GM23248 (cell line): Measurements from ENCODE around the gene COX5A. TPM values are rescaled to one million over a fixed set of nuclear protein-coding genes. Genes with fewer than 3 reads are reported as not detected.
"Not testable (repeated sequence)": the region's sequence is repeated elsewhere in the genome, so short reads cannot be mapped to it uniquely, and the experiment has no call there.

ENCODE experiments used
- DNase-seq: peaks from one replicate; pipeline ENCODE4 v3.0.0-alpha.2; 2015
- H2AFZ ChIP-seq: fragments of 200-600 bp; sonication (generic); 2 replicates; pipeline ENCODE4 v1.6.1; 2016; ENCODE audit warnings: antibody characterized with exemption
- H3F3A ChIP-seq: fragments of 200-600 bp; sonication (generic); 2 replicates; pipeline ENCODE4 v1.6.1; 2016; ENCODE audit warnings: mild to moderate bottlenecking, antibody characterized with exemption, mixed run types; ENCODE audit not compliant: insufficient read depth
- H3K27ac ChIP-seq: fragments of 200-600 bp; sonication (generic); 2 replicates; pipeline ENCODE4 v1.5.1; 2016; ENCODE audit warnings: mild to moderate bottlenecking
- H3K27me3 ChIP-seq: fragments of 200-600 bp; sonication (generic); replicated peaks from 2 replicates; pipeline ENCODE4 v1.6.1; 2016; ENCODE audit warnings: mild to moderate bottlenecking; ENCODE audit not compliant: insufficient read depth
- H3K36me3 ChIP-seq: fragments of 200-600 bp; sonication (generic); 2 replicates; pipeline ENCODE4 v1.6.1; 2016; ENCODE audit warnings: low read depth, mild to moderate bottlenecking
- H3K4me1 ChIP-seq: fragments of 200-600 bp; sonication (generic); 2 replicates; pipeline ENCODE4 v1.6.1; 2016; ENCODE audit warnings: mild to moderate bottlenecking; ENCODE audit not compliant: insufficient read depth
- H3K4me2 ChIP-seq: fragments of 200-600 bp; sonication (generic); one replicate; pipeline ENCODE4 v1.6.1; 2016; ENCODE audit warnings: mild to moderate bottlenecking; ENCODE audit not compliant: unreplicated experiment
- H3K4me3 ChIP-seq: fragments of 200-600 bp; sonication (generic); 2 replicates; pipeline ENCODE4 v1.5.1; 2016; ENCODE audit warnings: mild to moderate bottlenecking
- H3K79me2 ChIP-seq: fragments of 200-600 bp; sonication (generic); 2 replicates; pipeline ENCODE4 v1.6.1; 2016; ENCODE audit warnings: mild to moderate bottlenecking; ENCODE audit not compliant: insufficient read depth
- H3K9ac ChIP-seq: fragments of 200-600 bp; sonication (generic); 2 replicates; pipeline ENCODE4 v1.6.1; 2016; ENCODE audit warnings: mild to moderate bottlenecking
- H3K9me2 ChIP-seq: fragments of 200-600 bp; sonication (generic); 2 replicates; pipeline ENCODE4 v1.6.1; 2016; ENCODE audit warnings: mixed run types, mild to moderate bottlenecking, moderate library complexity; ENCODE audit not compliant: insufficient read depth
- H3K9me3 ChIP-seq: fragments of 200-600 bp; sonication (generic); one replicate; pipeline ENCODE4 v1.6.1; 2017; ENCODE audit warnings: low read depth
- H4K20me1 ChIP-seq: fragments of 200-600 bp; sonication (generic); 2 replicates; pipeline ENCODE4 v1.6.0; 2016; ENCODE audit not compliant: insufficient read depth
- EZH2 ChIP-seq: fragments of 200-600 bp; sonication (generic); IDR thresholded peaks from 2 replicates; pipeline ENCODE4 v1.6.1; 2018; ENCODE audit warnings: antibody characterized with exemption, mild to moderate bottlenecking; ENCODE audit not compliant: insufficient read depth, poor library complexity, severe bottlenecking
- EZH2phosphoT487 ChIP-seq: fragments of 200-600 bp; sonication (generic); IDR thresholded peaks from 2 replicates; pipeline ENCODE4 v1.6.1; 2018; ENCODE audit warnings: antibody characterized with exemption, moderate library complexity, mild to moderate bottlenecking, low read depth; ENCODE audit not compliant: insufficient read depth
- WGBS, 2 experiments: methylation state at CpG; one replicate each; pipeline ENCODE4 v1.1.6; 2015 to 2017; ENCODE audit warnings: low lambda C conversion rate in 2 of 2, low coverage in 1 of 2; ENCODE audit errors: missing lambda C conversion rate in 2 of 2; 5-methylcytosine and 5-hydroxymethylcytosine counted together
- in situ Hi-C: fragments of 300-500 bp; cut with MboI; formaldehyde crosslinking; loops from 2 replicates; pipeline ENCODE4 v1.15.0; 2020
- polyA plus RNA-seq: library from polyadenylated mRNA; unstranded; fragments of >200 nt; fragmentation: Nextera tagmentation; extraction: Ambion mirVana; gene quantifications from 2 replicates; pipeline ENCODE4 v1.2.1, GENCODE V29; 2016
- total RNA-seq: library from RNA; depleted of rRNA; stranded (reverse); fragments of >200 nt; shearing (Covaris generic); gene quantifications from 2 replicates; pipeline ENCODE4 v1.2.3, GENCODE V29; 2014

The COX5A gene
- total and polyA plus RNA-seq, 2 experiments from 2014 or later = 48.2 to 321 TPM

GRCh38 chr15:74920456-74920855 lies 17.4 kb downstream of the COX5A start:
- no peaks in the 10 kb centered on the region for H3K9me2 ChIP-seq
- H3K36me3 ChIP-seq = peaks cover 43% of the 10 kb centered on the region; the same call in 1 of the 2 replicates
- H3K27me3 ChIP-seq = no peaks in the 10 kb centered on the region
- H3K27ac ChIP-seq = no peak overlapping the region
- WGBS, 2 experiments = 94 to 95% methylated on average over 8 of the region's 8 CpGs
- no peak overlapping the region for H3K4me3 ChIP-seq
- H3K4me1 ChIP-seq = no peaks in the 10 kb centered on the region
- H3K9ac ChIP-seq = no peak overlapping the region
- no peak overlapping the region for H3K4me2 ChIP-seq
- H3K9me3 ChIP-seq = no peaks in the 10 kb centered on the region
- H3F3A ChIP-seq = no peaks in the 10 kb centered on the region
- H2AFZ ChIP-seq = no peak overlapping the region
- DNase-seq = no peak
- no peaks in the 10 kb centered on the region for H4K20me1 ChIP-seq
- in situ Hi-C loops = no loop called here
- TF ChIP-seq EZH2phosphoT487 = no peak
- no peak for TF ChIP-seq EZH2
- H3K79me2 ChIP-seq = no peaks in the 10 kb centered on the region; the same call in 1 of the 2 replicates

- Histone ChIP-seq H3K9ac (no peak overlapping the region), H2AFZ (no peak overlapping the region), H3K9me3 (no peaks in the 10 kb centered on the region), H3K4me1 (no peaks in the 10 kb centered on the region), H3K4me2 (no peak overlapping the region), H3F3A (no peaks in the 10 kb centered on the region), H3K4me3 (no peak overlapping the region), H3K36me3 (peaks cover 46% of the 10 kb centered on the region; the same call in 1 of the 2 replicates), H3K27ac (no peak overlapping the region), H4K20me1 (no peaks in the 10 kb centered on the region), H3K9me2 (no peaks in the 10 kb centered on the region), H3K27me3 (no peaks in the 10 kb centered on the region), H3K79me2 (no peaks in the 10 kb centered on the region)
- in situ Hi-C loops = no loop called here
- TF ChIP-seq EZH2phosphoT487 (no peak), EZH2 (no peak)
- 79% methylated on average over 6 of the region's 6 CpGs for WGBS, 2 experiments
- no peak for DNase-seq
Observed at GRCh38 chr15:74917676-74918075, 20.2 kb downstream of the COX5A start.

DNA sequence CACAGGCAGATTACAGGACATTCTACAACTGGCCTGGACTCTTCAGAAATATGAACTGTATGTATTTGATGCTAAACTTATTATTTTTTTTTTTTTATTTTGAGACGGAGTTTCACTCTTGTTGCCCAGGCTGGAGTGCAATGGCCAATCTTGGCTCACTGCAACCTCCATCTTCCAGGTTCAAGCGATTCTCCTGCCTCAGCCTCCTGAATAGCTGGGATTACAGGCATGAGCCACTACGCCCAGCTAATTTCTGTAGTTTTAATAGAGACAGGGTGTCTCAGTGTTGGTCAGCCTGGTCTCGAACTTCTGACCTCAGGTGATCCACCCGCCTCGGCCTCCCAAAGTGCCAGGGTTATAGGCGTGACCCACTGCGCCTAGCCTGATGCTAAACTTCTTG lies 24.1 kb downstream of the COX5A start:
- H3K79me2 ChIP-seq, H4K20me1 ChIP-seq, H3K4me3 ChIP-seq, DNase-seq, H3K27ac ChIP-seq, H3K4me2 ChIP-seq, H3K9me3 ChIP-seq, H3K4me1 ChIP-seq, H3K27me3 ChIP-seq, in situ Hi-C loops, H3F3A ChIP-seq, H2AFZ ChIP-seq, H3K9ac ChIP-seq, H3K9me2 ChIP-seq: not testable (repeated sequence)
- H3K36me3 ChIP-seq = peaks cover 27% of the 10 kb centered on the region; the same call in 1 of the 2 replicates
- WGBS, 2 experiments = 92 to 95% methylated on average over 8 of the region's 8 CpGs

- no peak for TF ChIP-seq EZH2
- TF ChIP-seq EZH2phosphoT487 = no peak
- H3K36me3 ChIP-seq = peaks cover 21% of the 10 kb centered on the region; the same call in 1 of the 2 replicates
- H3K9me2 ChIP-seq = no peaks in the 10 kb centered on the region
- no peaks in the 10 kb centered on the region for H3F3A ChIP-seq
- no peak overlapping the region for H3K4me2 ChIP-seq
- no peaks in the 10 kb centered on the region for H3K27me3 ChIP-seq
- no peak overlapping the region for H3K9ac ChIP-seq
- no peaks in the 10 kb centered on the region for H4K20me1 ChIP-seq
- H3K27ac ChIP-seq = no peak overlapping the region
- H3K79me2 ChIP-seq = no peaks in the 10 kb centered on the region
- no peaks in the 10 kb centered on the region for H3K4me1 ChIP-seq
- in situ Hi-C loops = no loop called here
- H3K9me3 ChIP-seq = no peaks in the 10 kb centered on the region
- 83 to 93% methylated on average over 9 of the region's 9 CpGs for WGBS, 2 experiments
- no peak overlapping the region for H3K4me3 ChIP-seq
- DNase-seq = peak; percentile 27
- no peak overlapping the region for H2AFZ ChIP-seq
Observed at GRCh38 chr15:74913041-74913440, 24.8 kb downstream of the COX5A start.

GRCh38 chr15:74908635-74909034 lies 29.2 kb downstream of the COX5A start:
- Histone ChIP-seq H2AFZ (no peak overlapping the region), H3K9ac (no peak overlapping the region), H4K20me1 (0 out of 2 replicates have a peak, but pooled peaks cover 6% of the 10 kb centered on the region), H3K36me3 (peaks cover 11% of the 10 kb centered on the region), H3K4me3 (no peak overlapping the region), H3K9me2 (no peaks in the 10 kb centered on the region), H3K79me2 (peaks cover 28% of the 10 kb centered on the region), H3K27me3 (no peaks in the 10 kb centered on the region), H3K4me1 (peaks cover 11% of the 10 kb centered on the region), H3K27ac (no peak overlapping the region), H3K9me3 (no peaks in the 10 kb centered on the region), H3K4me2 (no peak overlapping the region), H3F3A (peaks cover 16% of the 10 kb centered on the region)
- no peak for TF ChIP-seq EZH2phosphoT487
- TF ChIP-seq EZH2 = no peak
- no peak for DNase-seq
- in situ Hi-C loops = no loop called here
- 94 to 97% methylated on average over 4 of the region's 4 CpGs for WGBS, 2 experiments
